Neuronal stem cell (in vitro differentiated cells): Measurements from ENCODE around the gene TAT.
A peak's percentile ranks its signal among the peaks of the same experiment; 100 is the strongest.

Source experiments
- DNase-seq: peaks from one replicate; pipeline ENCODE4 v3.0.0-alpha.2; 2013; ENCODE audit warnings: low spot score
- H2AFZ ChIP-seq: one replicate; pipeline ENCODE4 v1.6.1; 2013; ENCODE audit warnings: mild to moderate bottlenecking, low read length, inconsistent platforms
- H2AK5ac ChIP-seq: 2 replicates; pipeline ENCODE4 v1.6.1; 2013; ENCODE audit warnings: low read depth, mild to moderate bottlenecking, inconsistent platforms, low read length, moderate library complexity, mixed read lengths
- H2BK120ac ChIP-seq: 2 replicates; pipeline ENCODE4 v1.6.1; 2013; ENCODE audit warnings: low read depth, mild to moderate bottlenecking, inconsistent platforms, low read length, moderate library complexity, mixed read lengths
- H2BK12ac ChIP-seq: one replicate; pipeline ENCODE4 v1.6.1; 2013; ENCODE audit warnings: low read length, inconsistent platforms
- H2BK15ac ChIP-seq: 2 replicates; pipeline ENCODE4 v1.6.1; 2013; ENCODE audit warnings: mild to moderate bottlenecking, low read length, inconsistent platforms, mixed read lengths
- H2BK5ac ChIP-seq: one replicate; pipeline ENCODE4 v1.6.1; 2013; ENCODE audit warnings: inconsistent platforms, mild to moderate bottlenecking, low read length, moderate library complexity
- H3K14ac ChIP-seq: one replicate; pipeline ENCODE4 v1.6.1; 2013; ENCODE audit warnings: low read length, inconsistent platforms
- H3K18ac ChIP-seq: 2 replicates; pipeline ENCODE4 v1.6.1; 2013; ENCODE audit warnings: low read length, inconsistent platforms
- H3K23ac ChIP-seq: 2 replicates; pipeline ENCODE4 v1.6.1; 2013; ENCODE audit warnings: low read depth, mild to moderate bottlenecking, mixed read lengths, low read length, inconsistent platforms; ENCODE audit not compliant: poor library complexity
- H3K27ac ChIP-seq: replicated peaks from 3 replicates; pipeline ENCODE4 v1.5.1; 2013; ENCODE audit warnings: low read length, inconsistent platforms
- H3K27me3 ChIP-seq, 3 experiments: 2 replicates each; pipeline ENCODE4 v1.6.1; 2013; ENCODE audit warnings: low read length in 3 of 3, mild to moderate bottlenecking in 2 of 3, inconsistent platforms in 1 of 3, low read depth in 1 of 3, mixed read lengths in 1 of 3, moderate library complexity in 1 of 3; ENCODE audit not compliant: control insufficient read depth in 3 of 3, insufficient read depth in 3 of 3
- H3K36me3 ChIP-seq, 2 donors: replicated peaks in 1 of 2; 2 replicates each; pipeline ENCODE4 v1.6.1; 2013; ENCODE audit warnings: low read length in 2 of 2; ENCODE audit not compliant: control insufficient read depth in 2 of 2, insufficient read depth in 2 of 2
- H3K4ac ChIP-seq: 2 replicates; pipeline ENCODE4 v1.6.1; 2013; ENCODE audit warnings: inconsistent platforms, mild to moderate bottlenecking, low read length, moderate library complexity
- H3K4me1 ChIP-seq, 2 donors: 1 replicate in 1 of 2; 2 replicates in 1 of 2; pipeline ENCODE4 v1.6.1; 2013; ENCODE audit warnings: low read length in 2 of 2, low read depth in 1 of 2; ENCODE audit not compliant: control insufficient read depth in 2 of 2, insufficient read depth in 1 of 2
- H3K4me2 ChIP-seq: one replicate; pipeline ENCODE4 v1.6.1; 2013; ENCODE audit warnings: mild to moderate bottlenecking, low read length, inconsistent platforms; ENCODE audit not compliant: insufficient read depth, poor library complexity, severe bottlenecking
- H3K4me3 ChIP-seq, 2 donors: 2 replicates each; pipeline ENCODE4 v1.5.1; 2013; ENCODE audit warnings: low read length in 2 of 2, mild to moderate bottlenecking in 2 of 2, inconsistent platforms in 1 of 2, moderate library complexity in 1 of 2
- H3K79me1 ChIP-seq: one replicate; pipeline ENCODE4 v1.6.1; 2013; ENCODE audit warnings: low read depth, mild to moderate bottlenecking, inconsistent platforms, low read length, moderate library complexity
- H3K9ac ChIP-seq: one replicate; pipeline ENCODE4 v1.6.1; 2013; ENCODE audit warnings: mild to moderate bottlenecking, low read depth, low read length, inconsistent platforms; ENCODE audit not compliant: poor library complexity
- H3K9me3 ChIP-seq, 2 donors: replicated peaks in 1 of 2; 2 replicates each; pipeline versions ENCODE3 to v1.6.1; 2013; ENCODE audit warnings: low read length in 2 of 2, mild to moderate bottlenecking in 2 of 2, inconsistent platforms in 1 of 2, low read depth in 1 of 2, mixed read lengths in 1 of 2, moderate library complexity in 1 of 2; ENCODE audit not compliant: control insufficient read depth in 2 of 2, insufficient read depth in 1 of 2
- H4K8ac ChIP-seq: one replicate; pipeline ENCODE4 v1.6.1; 2013; ENCODE audit warnings: low read depth, mild to moderate bottlenecking, inconsistent platforms, low read length, moderate library complexity
- H4K91ac ChIP-seq: one replicate; pipeline ENCODE4 v1.6.1; 2013; ENCODE audit warnings: low read length, low read depth, mild to moderate bottlenecking, inconsistent platforms; ENCODE audit not compliant: poor library complexity
- WGBS, 2 donors: extraction: QIAGEN DNeasy Blood & Tissue Kit; methylation state at CpG; one replicate each; pipeline ENCODE4 v1.1.7; 2013; ENCODE audit warnings: missing lambda C conversion rate in 2 of 2, mixed read lengths in 1 of 2; ENCODE audit not compliant: insufficient read length in 2 of 2, insufficient replicate concordance in 1 of 2; ENCODE audit errors: extremely low coverage in 2 of 2; 5-methylcytosine and 5-hydroxymethylcytosine counted together

The TAT gene

GRCh38 chr16:71542377-71542776 is 34.5 kb downstream of the TAT start:
- H2BK12ac ChIP-seq = no peak overlapping the region
- no peak overlapping the region for H3K9ac ChIP-seq
- no peak overlapping the region for H3K4me3 ChIP-seq
- H2AFZ ChIP-seq = no peak overlapping the region
- H3K79me1 ChIP-seq = no peaks in the 10 kb centered on the region
- H3K23ac ChIP-seq = no peak overlapping the region
- no peak overlapping the region for H3K18ac ChIP-seq
- H2BK5ac ChIP-seq = no peak overlapping the region
- H2BK120ac ChIP-seq = no peak overlapping the region
- no peak overlapping the region for H3K4me2 ChIP-seq
- H2BK15ac ChIP-seq = no peak overlapping the region
- no peak overlapping the region for H3K14ac ChIP-seq
- H3K4me1 ChIP-seq = no peaks in the 10 kb centered on the region
- H3K36me3 ChIP-seq = no peaks in the 10 kb centered on the region
- no peak overlapping the region for H4K8ac ChIP-seq
- H3K4ac ChIP-seq = no peak overlapping the region
- H2AK5ac ChIP-seq = no peak overlapping the region
- H3K9me3 ChIP-seq = no peaks in the 10 kb centered on the region
- no peak overlapping the region for H4K91ac ChIP-seq
- peak; percentile 56 for DNase-seq
- no peaks in the 10 kb centered on the region for H3K27me3 ChIP-seq
- WGBS, 2 donors = no CpG with 5 or more reads among the region's 11 CpGs
- H3K27ac ChIP-seq = no peak overlapping the region

DNA sequence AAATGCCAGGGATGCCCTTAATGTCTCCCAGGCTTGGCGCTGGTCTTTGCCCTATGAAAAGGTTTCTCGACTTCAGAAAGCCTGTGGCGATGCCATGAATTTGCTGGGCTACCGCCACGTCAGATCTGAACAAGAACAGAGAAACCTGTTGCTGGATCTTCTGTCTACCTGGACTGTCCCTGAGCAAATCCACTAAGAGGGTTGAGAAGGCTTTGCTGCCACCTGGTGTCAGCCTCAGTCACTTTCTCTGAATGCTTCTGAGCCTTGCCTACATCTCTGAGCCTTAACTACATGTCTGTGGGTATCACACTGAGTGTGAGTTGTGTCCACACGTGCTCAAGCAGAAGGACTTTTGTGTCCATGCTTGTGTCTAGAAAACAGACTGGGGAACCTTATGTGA is 39.2 kb downstream of the TAT start:
- peaks cover 3% of the 10 kb centered on the region for H3K79me1 ChIP-seq
- H3K4me3 ChIP-seq = peak overlapping the region in 1 of 2 donors; percentile 13
- no peaks in the 10 kb centered on the region for H3K9me3 ChIP-seq
- H2BK5ac ChIP-seq = no peak overlapping the region
- H4K91ac ChIP-seq = no peak overlapping the region
- H3K27ac ChIP-seq = no peak overlapping the region
- H2AFZ ChIP-seq = no peak overlapping the region
- no peak overlapping the region for H3K9ac ChIP-seq
- H2BK15ac ChIP-seq = no peak overlapping the region
- no peak overlapping the region for H3K14ac ChIP-seq
- WGBS, 2 donors = no CpG with 5 or more reads among the region's 6 CpGs
- H2BK12ac ChIP-seq = no peak overlapping the region
- H3K4me1 ChIP-seq = no peaks in the 10 kb centered on the region
- H3K36me3 ChIP-seq = no peaks in the 10 kb centered on the region
- H3K27me3 ChIP-seq = no peaks in the 10 kb centered on the region
- H3K4ac ChIP-seq = no peak overlapping the region
- no peak overlapping the region for H3K18ac ChIP-seq
- no peak overlapping the region for H4K8ac ChIP-seq
- no peak for DNase-seq
- no peak overlapping the region for H2BK120ac ChIP-seq
- H2AK5ac ChIP-seq = no peak overlapping the region
- no peak overlapping the region for H3K23ac ChIP-seq
- no peak overlapping the region for H3K4me2 ChIP-seq

DNA sequence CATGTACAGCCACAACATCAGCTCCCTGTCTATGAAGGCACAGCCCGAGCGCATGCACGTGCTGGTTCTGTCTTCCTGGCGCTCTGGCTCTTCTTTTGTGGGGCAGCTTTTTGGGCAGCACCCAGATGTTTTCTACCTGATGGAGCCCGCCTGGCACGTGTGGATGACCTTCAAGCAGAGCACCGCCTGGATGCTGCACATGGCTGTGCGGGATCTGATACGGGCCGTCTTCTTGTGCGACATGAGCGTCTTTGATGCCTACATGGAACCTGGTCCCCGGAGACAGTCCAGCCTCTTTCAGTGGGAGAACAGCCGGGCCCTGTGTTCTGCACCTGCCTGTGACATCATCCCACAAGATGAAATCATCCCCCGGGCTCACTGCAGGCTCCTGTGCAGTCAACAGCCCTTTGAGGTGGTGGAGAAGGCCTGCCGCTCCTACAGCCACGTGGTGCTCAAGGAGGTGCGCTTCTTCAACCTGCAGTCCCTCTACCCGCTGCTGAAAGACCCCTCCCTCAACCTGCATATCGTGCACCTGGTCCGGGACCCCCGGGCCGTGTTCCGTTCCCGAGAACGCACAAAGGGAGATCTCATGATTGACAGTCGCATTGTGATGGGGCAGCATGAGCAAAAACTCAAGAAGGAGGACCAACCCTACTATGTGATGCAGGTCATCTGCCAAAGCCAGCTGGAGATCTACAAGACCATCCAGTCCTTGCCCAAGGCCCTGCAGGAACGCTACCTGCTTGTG is 40.0 kb downstream of the TAT start:
- no peak overlapping the region for H3K18ac ChIP-seq
- no peak overlapping the region for H4K91ac ChIP-seq
- H2BK5ac ChIP-seq = no peak overlapping the region
- no peak overlapping the region for H3K4me2 ChIP-seq
- no peak overlapping the region for H2BK12ac ChIP-seq
- no peak overlapping the region for H2BK120ac ChIP-seq
- WGBS, 2 donors = no CpG with 5 or more reads among the region's 28 CpGs
- no peak overlapping the region for H2BK15ac ChIP-seq
- H2AK5ac ChIP-seq = no peak overlapping the region
- no peak overlapping the region for H3K4me3 ChIP-seq
- H3K23ac ChIP-seq = no peak overlapping the region
- no peak overlapping the region for H3K14ac ChIP-seq
- no peak overlapping the region for H3K9ac ChIP-seq
- no peak overlapping the region for H2AFZ ChIP-seq
- H3K79me1 ChIP-seq = peaks cover 3% of the 10 kb centered on the region
- H3K4me1 ChIP-seq = no peaks in the 10 kb centered on the region
- DNase-seq = no peak
- no peak overlapping the region for H3K4ac ChIP-seq
- no peaks in the 10 kb centered on the region for H3K36me3 ChIP-seq
- H4K8ac ChIP-seq = no peak overlapping the region
- H3K27ac ChIP-seq = no peak overlapping the region
- H3K27me3 ChIP-seq = no peaks in the 10 kb centered on the region
- no peaks in the 10 kb centered on the region for H3K9me3 ChIP-seq

DNA sequence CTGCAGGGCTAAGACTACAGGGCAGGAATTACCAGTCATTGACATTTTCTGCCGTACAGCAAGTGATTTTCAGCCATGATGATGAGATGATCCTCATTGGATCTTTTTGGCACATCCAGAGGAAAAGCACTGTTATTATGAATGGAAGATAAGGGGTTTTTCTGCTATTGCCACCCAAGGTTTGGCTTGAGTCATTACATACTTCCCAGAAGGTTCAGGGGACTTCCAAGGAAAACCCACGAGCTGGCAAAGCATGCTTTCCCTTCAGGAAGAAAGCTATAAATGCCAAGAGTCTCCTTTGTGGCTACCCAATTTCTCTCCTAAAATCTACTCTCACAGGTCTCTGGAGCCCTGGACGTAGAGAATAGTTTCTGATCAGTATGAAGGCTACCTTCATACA is 44.5 kb downstream of the TAT start:
- Histone ChIP-seq H3K79me1 (peaks cover 3% of the 10 kb centered on the region), H3K36me3 (no peaks in the 10 kb centered on the region), H3K18ac (no peak overlapping the region), H3K23ac (no peak overlapping the region), H2BK12ac (no peak overlapping the region), H2AFZ (no peak overlapping the region), H3K9ac (no peak overlapping the region), H4K91ac (no peak overlapping the region), H3K27ac (no peak overlapping the region), H3K27me3 (no peaks in the 10 kb centered on the region), H3K4ac (no peak overlapping the region), H2BK15ac (no peak overlapping the region), H3K4me2 (no peak overlapping the region), H2AK5ac (no peak overlapping the region), H4K8ac (no peak overlapping the region), H3K14ac (no peak overlapping the region), H3K9me3 (no peaks in the 10 kb centered on the region), H2BK5ac (no peak overlapping the region), H2BK120ac (no peak overlapping the region), H3K4me1 (no peaks in the 10 kb centered on the region), H3K4me3 (no peak overlapping the region)
- WGBS, 2 donors = no CpG with 5 or more reads among the region's 3 CpGs
- no peak for DNase-seq
